Lower leg skin (tissue), 3 donors: Measurements from ENCODE around the gene GNAZ.

Experiments
- POLR2A ChIP-seq, 2 donors: fragments of 450-650 bp; IDR thresholded peaks; one replicate each; pipeline ENCODE4 v1.6.1; 2016 to 2017; ENCODE audit warnings: antibody characterized with exemption in 2 of 2, mild to moderate bottlenecking in 1 of 2, moderate library complexity in 1 of 2
- TF ChIP-seq, protein P1 (sequence below), 3 donors: fragments of 450-650 bp; IDR thresholded peaks; one replicate each; pipeline ENCODE4 v1.5.1; 2016; ENCODE audit warnings: antibody characterized with exemption in 3 of 3, mild to moderate bottlenecking in 3 of 3, moderate library complexity in 2 of 3

GRCh38 chr22:23163665-23164064 is 93.3 kb downstream of the GNAZ start:
- TF ChIP-seq, protein P1, sequence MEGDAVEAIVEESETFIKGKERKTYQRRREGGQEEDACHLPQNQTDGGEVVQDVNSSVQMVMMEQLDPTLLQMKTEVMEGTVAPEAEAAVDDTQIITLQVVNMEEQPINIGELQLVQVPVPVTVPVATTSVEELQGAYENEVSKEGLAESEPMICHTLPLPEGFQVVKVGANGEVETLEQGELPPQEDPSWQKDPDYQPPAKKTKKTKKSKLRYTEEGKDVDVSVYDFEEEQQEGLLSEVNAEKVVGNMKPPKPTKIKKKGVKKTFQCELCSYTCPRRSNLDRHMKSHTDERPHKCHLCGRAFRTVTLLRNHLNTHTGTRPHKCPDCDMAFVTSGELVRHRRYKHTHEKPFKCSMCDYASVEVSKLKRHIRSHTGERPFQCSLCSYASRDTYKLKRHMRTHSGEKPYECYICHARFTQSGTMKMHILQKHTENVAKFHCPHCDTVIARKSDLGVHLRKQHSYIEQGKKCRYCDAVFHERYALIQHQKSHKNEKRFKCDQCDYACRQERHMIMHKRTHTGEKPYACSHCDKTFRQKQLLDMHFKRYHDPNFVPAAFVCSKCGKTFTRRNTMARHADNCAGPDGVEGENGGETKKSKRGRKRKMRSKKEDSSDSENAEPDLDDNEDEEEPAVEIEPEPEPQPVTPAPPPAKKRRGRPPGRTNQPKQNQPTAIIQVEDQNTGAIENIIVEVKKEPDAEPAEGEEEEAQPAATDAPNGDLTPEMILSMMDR (IDR thresholded peaks at IDR 0.05): no peak
- no peak for TF ChIP-seq POLR2A (IDR thresholded peaks at IDR 0.05)
